Nephron (organoid): ENCODE results near the gene TIMP1.

Experiments
- H3K27ac Mint-ChIP-seq, 3 experiments: 2 replicates each; pipeline ENCODE4 v1.8.0; 2020; ENCODE audit warnings: mixed read lengths in 3 of 3, mild to moderate bottlenecking in 2 of 3, moderate library complexity in 1 of 3
- H3K27me3 Mint-ChIP-seq: 2 replicates; pipeline ENCODE4 v1.8.0; 2021; ENCODE audit warnings: low read depth, mild to moderate bottlenecking, moderate library complexity, mixed read lengths
- H3K36me3 Mint-ChIP-seq: 2 replicates; pipeline ENCODE4 v1.8.0; 2020; ENCODE audit warnings: low read depth, mixed read lengths
- H3K4me1 Mint-ChIP-seq: 2 replicates; pipeline ENCODE4 v1.8.0; 2020; ENCODE audit warnings: mixed read lengths
- H3K4me3 Mint-ChIP-seq, 3 experiments: 2 replicates each; pipeline ENCODE4 v1.8.0; 2020; ENCODE audit warnings: mild to moderate bottlenecking in 3 of 3, mixed read lengths in 3 of 3, moderate library complexity in 2 of 3
- H3K9me3 Mint-ChIP-seq: 2 replicates; pipeline ENCODE4 v1.8.0; 2020; ENCODE audit warnings: mixed read lengths
- TF ChIP-seq, protein P1 (sequence below), 3 experiments: fragments of 200-600 bp; sonication (generic); IDR thresholded peaks; one replicate each; pipeline ENCODE4 v1.5.0; 2021; ENCODE audit warnings: antibody characterized with exemption in 3 of 3; ENCODE audit not compliant: unreplicated experiment in 3 of 3

Gene TIMP1

DNA sequence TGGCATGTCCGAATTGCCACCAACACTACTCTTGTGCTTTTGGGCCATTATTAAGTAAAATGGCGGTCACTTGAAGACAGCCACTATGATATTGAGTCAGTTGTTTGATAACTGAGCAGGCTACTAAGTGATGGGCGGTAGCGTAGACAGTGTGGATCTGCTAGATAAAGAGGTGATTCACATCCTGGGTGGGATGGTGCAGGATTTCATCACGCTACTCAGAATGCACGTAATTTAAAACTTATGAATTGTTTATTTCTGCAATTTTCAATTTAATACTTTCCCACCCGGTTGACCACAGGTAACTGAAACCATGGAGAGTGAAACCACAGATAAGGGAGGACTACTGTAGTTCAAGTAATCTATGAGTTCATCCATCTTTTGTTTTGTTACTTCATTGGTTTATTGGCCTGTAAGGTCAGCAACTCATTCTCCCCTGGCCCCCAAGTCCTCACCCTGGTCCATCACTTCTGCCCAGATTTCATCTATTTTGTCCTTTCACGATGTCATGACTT, 18.4 kb upstream of the TIMP1 start:
- Mint-ChIP-seq H3K27ac (peak overlapping the region in 1 of 3 experiments; percentile 12), H3K27me3 (no peaks in the 10 kb centered on the region), H3K36me3 (peaks cover 34% of the 10 kb centered on the region), H3K9me3 (peaks cover 10% of the 10 kb centered on the region), H3K4me3 (peak overlapping the region; percentile 51 to 89 (median 87)), H3K4me1 (peaks cover 23% of the 10 kb centered on the region)
- TF ChIP-seq, protein P1, sequence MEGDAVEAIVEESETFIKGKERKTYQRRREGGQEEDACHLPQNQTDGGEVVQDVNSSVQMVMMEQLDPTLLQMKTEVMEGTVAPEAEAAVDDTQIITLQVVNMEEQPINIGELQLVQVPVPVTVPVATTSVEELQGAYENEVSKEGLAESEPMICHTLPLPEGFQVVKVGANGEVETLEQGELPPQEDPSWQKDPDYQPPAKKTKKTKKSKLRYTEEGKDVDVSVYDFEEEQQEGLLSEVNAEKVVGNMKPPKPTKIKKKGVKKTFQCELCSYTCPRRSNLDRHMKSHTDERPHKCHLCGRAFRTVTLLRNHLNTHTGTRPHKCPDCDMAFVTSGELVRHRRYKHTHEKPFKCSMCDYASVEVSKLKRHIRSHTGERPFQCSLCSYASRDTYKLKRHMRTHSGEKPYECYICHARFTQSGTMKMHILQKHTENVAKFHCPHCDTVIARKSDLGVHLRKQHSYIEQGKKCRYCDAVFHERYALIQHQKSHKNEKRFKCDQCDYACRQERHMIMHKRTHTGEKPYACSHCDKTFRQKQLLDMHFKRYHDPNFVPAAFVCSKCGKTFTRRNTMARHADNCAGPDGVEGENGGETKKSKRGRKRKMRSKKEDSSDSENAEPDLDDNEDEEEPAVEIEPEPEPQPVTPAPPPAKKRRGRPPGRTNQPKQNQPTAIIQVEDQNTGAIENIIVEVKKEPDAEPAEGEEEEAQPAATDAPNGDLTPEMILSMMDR (IDR thresholded peaks at IDR 0.05; ENCODE audit: unreplicated experiment in 3 of 3), result no peak

DNA sequence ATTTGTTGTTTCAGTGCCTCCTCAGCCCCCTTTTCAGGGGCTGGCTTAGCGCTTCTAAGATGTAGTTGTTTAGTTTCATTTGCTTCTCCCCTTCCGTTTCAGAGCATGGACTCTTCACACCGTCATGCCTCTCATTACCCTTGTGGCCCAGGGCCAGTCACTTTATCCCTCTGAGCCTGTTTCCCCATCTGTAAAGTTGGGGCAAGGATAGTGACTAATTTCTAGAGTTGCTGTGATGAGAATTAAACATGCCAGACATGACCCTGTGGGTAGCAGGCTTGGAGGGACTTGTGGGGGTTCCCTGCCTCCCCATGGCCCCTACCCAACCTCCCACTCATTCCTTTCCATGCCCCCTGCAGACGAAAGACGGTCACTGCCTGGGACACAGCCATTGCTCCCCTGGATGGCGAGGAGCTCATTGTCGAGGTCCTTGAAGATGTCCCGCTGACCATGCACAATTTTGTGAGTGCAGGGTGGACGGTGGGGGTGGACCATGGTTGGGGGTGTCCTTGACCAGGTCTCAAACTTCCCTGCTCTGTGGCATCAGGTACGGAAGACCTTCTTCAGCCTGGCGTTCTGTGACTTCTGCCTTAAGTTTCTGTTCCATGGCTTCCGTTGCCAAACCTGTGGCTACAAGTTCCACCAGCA, 17.7 kb upstream of the TIMP1 start:
- Mint-ChIP-seq H3K27ac (peak overlapping the region in 1 of 3 experiments; percentile 12), H3K9me3 (peaks cover 10% of the 10 kb centered on the region), H3K36me3 (peaks cover 41% of the 10 kb centered on the region), H3K4me3 (peak overlapping the region; percentile 32 to 68 (median 34)), H3K27me3 (no peaks in the 10 kb centered on the region), H3K4me1 (peaks cover 23% of the 10 kb centered on the region)
- TF ChIP-seq, protein P1 (IDR thresholded peaks at IDR 0.05; ENCODE audit: unreplicated experiment in 3 of 3), result no peak

DNA sequence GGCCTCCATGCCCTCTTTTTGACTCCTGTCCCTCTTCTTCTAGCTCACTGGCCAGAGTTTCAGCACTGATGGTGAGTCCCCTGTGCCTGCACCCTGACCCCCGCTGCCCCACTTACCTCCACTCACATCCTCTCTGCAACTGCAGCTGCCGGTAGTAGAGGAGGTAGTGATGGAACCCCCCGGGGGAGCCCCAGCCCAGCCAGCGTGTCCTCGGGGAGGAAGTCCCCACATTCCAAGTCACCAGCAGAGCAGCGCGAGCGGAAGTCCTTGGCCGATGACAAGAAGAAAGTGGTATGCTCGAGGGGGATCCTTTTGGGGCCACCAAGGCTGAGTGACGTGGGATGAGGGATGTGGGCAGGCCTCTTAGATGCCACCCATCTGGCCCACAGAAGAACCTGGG, 15.4 kb upstream of the TIMP1 start:
- Mint-ChIP-seq H3K36me3 (peaks cover 60% of the 10 kb centered on the region), H3K9me3 (peaks cover 13% of the 10 kb centered on the region), H3K4me3 (no peak overlapping the region), H3K27ac (no peak overlapping the region), H3K4me1 (peaks cover 10% of the 10 kb centered on the region), H3K27me3 (no peaks in the 10 kb centered on the region)
- TF ChIP-seq, protein P1 (IDR thresholded peaks at IDR 0.05; ENCODE audit: unreplicated experiment in 3 of 3), result no peak

DNA sequence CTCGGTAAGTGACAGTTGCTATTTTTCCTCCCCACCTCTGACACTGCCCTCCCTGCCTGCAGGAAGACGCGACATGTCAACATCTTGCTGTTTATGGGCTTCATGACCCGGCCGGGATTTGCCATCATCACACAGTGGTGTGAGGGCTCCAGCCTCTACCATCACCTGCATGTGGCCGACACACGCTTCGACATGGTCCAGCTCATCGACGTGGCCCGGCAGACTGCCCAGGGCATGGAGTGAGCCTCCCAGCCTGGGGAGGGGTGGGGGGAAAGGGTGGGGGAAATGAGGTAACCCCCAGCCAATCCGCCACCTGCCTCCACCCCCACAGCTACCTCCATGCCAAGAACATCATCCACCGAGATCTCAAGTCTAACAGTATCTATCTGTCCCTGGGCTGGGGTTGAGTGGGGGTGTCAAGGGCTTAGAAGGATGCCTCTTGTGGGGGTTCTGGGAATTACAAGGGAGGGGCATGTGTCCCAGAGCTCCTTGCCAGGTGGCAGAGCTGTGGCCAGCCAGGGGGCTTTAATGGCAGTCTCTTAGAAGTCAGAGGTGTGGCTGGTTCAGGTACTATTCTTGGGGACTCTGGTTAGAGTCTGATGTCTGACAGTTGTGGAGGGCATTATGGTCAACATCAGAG, 13.5 kb upstream of the TIMP1 start:
- Mint-ChIP-seq H3K4me3 (no peak overlapping the region), H3K27ac (no peak overlapping the region), H3K27me3 (no peaks in the 10 kb centered on the region), H3K4me1 (peaks cover 12% of the 10 kb centered on the region), H3K9me3 (peaks cover 25% of the 10 kb centered on the region), H3K36me3 (peaks cover 66% of the 10 kb centered on the region)
- TF ChIP-seq, protein P1 (IDR thresholded peaks at IDR 0.05; ENCODE audit: unreplicated experiment in 3 of 3), result peak in 1 of 3 experiments; percentile 16

DNA sequence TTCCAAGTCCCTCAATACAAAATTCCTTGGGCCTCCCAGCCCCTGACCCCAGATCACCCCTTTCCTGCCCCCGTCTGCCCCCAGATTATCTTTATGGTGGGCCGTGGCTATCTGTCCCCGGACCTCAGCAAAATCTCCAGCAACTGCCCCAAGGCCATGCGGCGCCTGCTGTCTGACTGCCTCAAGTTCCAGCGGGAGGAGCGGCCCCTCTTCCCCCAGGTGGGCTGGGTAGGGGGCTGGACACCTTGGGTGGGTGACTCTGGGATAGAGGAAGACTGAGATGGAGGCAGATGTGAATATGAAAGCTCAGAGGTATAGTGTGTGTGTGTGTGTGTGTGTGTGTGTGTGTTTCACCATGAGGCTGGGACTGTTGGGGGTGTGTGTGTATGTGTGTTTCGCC, 11.4 kb upstream of the TIMP1 start:
- H3K4me1 Mint-ChIP-seq, result peaks cover 6% of the 10 kb centered on the region
- H3K36me3 Mint-ChIP-seq, result peaks cover 59% of the 10 kb centered on the region
- peak overlapping the region in 2 of 3 experiments; percentile 58 to 59 for H3K4me3 Mint-ChIP-seq
- TF ChIP-seq, protein P1 (IDR thresholded peaks at IDR 0.05; ENCODE audit: unreplicated experiment in 3 of 3), result no peak
- H3K27ac Mint-ChIP-seq, result peak overlapping the region; percentile 66 to 84 (median 80)
- H3K27me3 Mint-ChIP-seq, result no peaks in the 10 kb centered on the region
- peaks cover 24% of the 10 kb centered on the region for H3K9me3 Mint-ChIP-seq
